Testis (tissue), 3 donors: Measurements from ENCODE around the gene RPL36. TPM values are rescaled to one million over a fixed set of nuclear protein-coding genes. Genes with fewer than 3 reads are reported as not detected.

Experiments used
- DNase-seq: peaks from one replicate; pipeline ENCODE4 v3.0.0-alpha.2; 2019
- H3K27ac ChIP-seq, 2 donors: fragments of 200-600 bp; sonication (generic); one replicate each; pipeline ENCODE4 v1.5.1; 2019
- H3K27me3 ChIP-seq: fragments of 200-600 bp; sonication (generic); one replicate; pipeline ENCODE4 v1.5.1; 2019
- H3K36me3 ChIP-seq: fragments of 200-600 bp; sonication (generic); one replicate; pipeline ENCODE4 v1.5.1; 2017; ENCODE audit warnings: low read depth; ENCODE audit errors: missing control alignments
- H3K4me1 ChIP-seq: fragments of 200-600 bp; sonication (generic); one replicate; pipeline ENCODE4 v1.5.1; 2019
- H3K4me3 ChIP-seq, 2 donors: fragments of 200-600 bp; sonication (generic); one replicate each; pipeline ENCODE4 v1.5.1; 2017 to 2019
- H3K9me3 ChIP-seq: fragments of 200-600 bp; sonication (generic); one replicate; pipeline ENCODE4 v1.5.1; 2017
- POLR2A ChIP-seq: fragments of 450-650 bp; IDR thresholded peaks from one replicate; pipeline ENCODE4 v1.6.1; 2017; ENCODE audit warnings: antibody characterized with exemption, mild to moderate bottlenecking, moderate library complexity
- WGBS, 2 donors: methylation state at CpG; one replicate each; pipeline ENCODE4 v1.1.5; 2018; 5-methylcytosine and 5-hydroxymethylcytosine counted together
- intact Hi-C: fragments of 100-400 bp; cut with DNase I; formaldehyde crosslinking; loops from one replicate; pipeline ENCODE4 v1.15.1; 2023; ENCODE audit warnings: low total_unique reads
- polyA plus RNA-seq: library from polyadenylated mRNA; stranded (reverse); fragments of 350-450 nt; fragmentation: Illumina TruSeq; extraction: RNeasy Lipid Tissue Mini Kit (QIAGEN cat#74804); gene quantifications from one replicate; pipeline ENCODE4 v1.2.3, GENCODE V29; 2014; ENCODE audit warnings: low read depth, low replicate concordance; ENCODE audit not compliant: insufficient read depth
- total RNA-seq, 2 donors: library from RNA; depleted of rRNA; stranded (reverse); fragments of >200 nt; gene quantifications; one replicate each; pipeline ENCODE4 v1.2.3, GENCODE V29; 2016
- TF ChIP-seq, protein P1 (sequence below), 3 experiments: fragments of 450-650 bp in 2 of 3; fragments of 200-600 bp in 1 of 3; sonication (generic) in 1 of 3; IDR thresholded peaks; one replicate each; pipeline ENCODE4 v1.5.1; 2016 to 2019; ENCODE audit warnings: antibody characterized with exemption in 3 of 3, mild to moderate bottlenecking in 2 of 3, moderate library complexity in 1 of 3

The RPL36 gene
- total and polyA plus RNA-seq, 3 donors from 2014 or later, result 331 to 531 (median 497) TPM

GRCh38 chr19:5676105-5676771 is 13.9 kb upstream of the RPL36 start:
- DNase-seq, result no peak
- Histone ChIP-seq H3K27me3 (no peaks in the 10 kb centered on the region), H3K9me3 (no peaks in the 10 kb centered on the region), H3K4me1 (peaks cover 7% of the 10 kb centered on the region), H3K4me3 (no peak overlapping the region), H3K36me3 (no peaks in the 10 kb centered on the region), H3K27ac (no peak overlapping the region)
- TF ChIP-seq POLR2A, result no peak
- TF ChIP-seq, protein P1, sequence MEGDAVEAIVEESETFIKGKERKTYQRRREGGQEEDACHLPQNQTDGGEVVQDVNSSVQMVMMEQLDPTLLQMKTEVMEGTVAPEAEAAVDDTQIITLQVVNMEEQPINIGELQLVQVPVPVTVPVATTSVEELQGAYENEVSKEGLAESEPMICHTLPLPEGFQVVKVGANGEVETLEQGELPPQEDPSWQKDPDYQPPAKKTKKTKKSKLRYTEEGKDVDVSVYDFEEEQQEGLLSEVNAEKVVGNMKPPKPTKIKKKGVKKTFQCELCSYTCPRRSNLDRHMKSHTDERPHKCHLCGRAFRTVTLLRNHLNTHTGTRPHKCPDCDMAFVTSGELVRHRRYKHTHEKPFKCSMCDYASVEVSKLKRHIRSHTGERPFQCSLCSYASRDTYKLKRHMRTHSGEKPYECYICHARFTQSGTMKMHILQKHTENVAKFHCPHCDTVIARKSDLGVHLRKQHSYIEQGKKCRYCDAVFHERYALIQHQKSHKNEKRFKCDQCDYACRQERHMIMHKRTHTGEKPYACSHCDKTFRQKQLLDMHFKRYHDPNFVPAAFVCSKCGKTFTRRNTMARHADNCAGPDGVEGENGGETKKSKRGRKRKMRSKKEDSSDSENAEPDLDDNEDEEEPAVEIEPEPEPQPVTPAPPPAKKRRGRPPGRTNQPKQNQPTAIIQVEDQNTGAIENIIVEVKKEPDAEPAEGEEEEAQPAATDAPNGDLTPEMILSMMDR (IDR thresholded peaks at IDR 0.05), result no peak
- WGBS, 2 donors, result 69 to 83% methylated on average over 5 to 17 of the region's 17 CpGs
- intact Hi-C loops, result no loop called here

DNA sequence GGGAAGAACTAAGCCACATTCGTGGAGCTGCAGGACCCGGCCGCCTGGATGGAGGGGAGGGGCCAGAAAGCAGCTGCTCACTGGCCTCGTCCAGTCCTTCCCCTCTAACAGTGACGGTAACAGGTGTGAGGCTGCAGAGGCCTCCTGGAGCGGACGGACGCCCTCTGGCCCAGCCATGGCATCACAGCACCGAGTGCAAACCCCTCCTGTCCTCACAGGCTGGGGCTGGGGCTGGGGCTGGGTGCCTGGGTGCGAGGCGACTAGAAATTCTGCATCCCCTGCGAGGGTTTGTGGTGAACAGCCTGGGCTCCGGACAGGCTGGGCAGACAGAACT is 13.4 kb upstream of the RPL36 start:
- Histone ChIP-seq H3K27ac (no peak overlapping the region), H3K9me3 (no peaks in the 10 kb centered on the region), H3K36me3 (no peaks in the 10 kb centered on the region), H3K4me3 (no peak overlapping the region), H3K27me3 (no peaks in the 10 kb centered on the region), H3K4me1 (peaks cover 10% of the 10 kb centered on the region)
- no peak for DNase-seq
- WGBS, 2 donors, result 82% methylated on average over 13 of the region's 13 CpGs; no CpG with 5 or more reads in 1 of the 2 donors
- intact Hi-C loops, result no loop called here
- TF ChIP-seq POLR2A, result no peak
- TF ChIP-seq, protein P1 (IDR thresholded peaks at IDR 0.05), result no peak

GRCh38 chr19:5677136-5677535 is 13.0 kb upstream of the RPL36 start:
- Histone ChIP-seq H3K4me3 (no peak overlapping the region), H3K27me3 (no peaks in the 10 kb centered on the region), H3K4me1 (peaks cover 10% of the 10 kb centered on the region), H3K9me3 (no peaks in the 10 kb centered on the region), H3K27ac (no peak overlapping the region), H3K36me3 (no peaks in the 10 kb centered on the region)
- 84 to 89% methylated on average over 5 to 10 of the region's 10 CpGs for WGBS, 2 donors
- no peak for TF ChIP-seq POLR2A
- intact Hi-C loops, result no loop called here
- no peak for DNase-seq

DNA sequence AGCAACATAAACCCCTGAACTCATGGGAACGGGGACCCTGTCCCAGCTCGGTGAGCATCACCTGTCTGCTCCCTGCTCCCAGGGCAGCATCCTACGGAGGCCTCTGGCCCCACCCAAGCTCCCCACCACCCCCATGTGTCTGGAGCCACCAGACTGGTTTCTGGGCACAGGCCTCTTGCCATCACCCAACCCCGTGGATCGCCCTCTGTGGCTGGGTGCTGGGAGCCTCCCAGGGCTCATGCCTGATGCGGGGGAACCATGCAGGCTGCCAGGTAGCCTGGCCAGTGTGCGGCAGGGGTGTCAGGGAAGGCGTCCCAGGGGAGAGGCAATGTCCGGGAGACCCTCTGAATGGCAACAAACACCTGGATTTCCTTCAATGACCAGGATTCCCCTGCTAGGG is 12.5 kb upstream of the RPL36 start:
- intact Hi-C loops, result no loop called here
- 85 to 89% methylated on average over 6 to 9 of the region's 9 CpGs for WGBS, 2 donors
- H3K4me1 ChIP-seq, result peaks cover 10% of the 10 kb centered on the region
- H3K27ac ChIP-seq, result no peak overlapping the region
- H3K4me3 ChIP-seq, result no peak overlapping the region
- no peaks in the 10 kb centered on the region for H3K27me3 ChIP-seq
- H3K36me3 ChIP-seq, result no peaks in the 10 kb centered on the region
- no peaks in the 10 kb centered on the region for H3K9me3 ChIP-seq
- TF ChIP-seq, protein P1 (IDR thresholded peaks at IDR 0.05), result no peak
- no peak for TF ChIP-seq POLR2A
- DNase-seq, result no peak

DNA sequence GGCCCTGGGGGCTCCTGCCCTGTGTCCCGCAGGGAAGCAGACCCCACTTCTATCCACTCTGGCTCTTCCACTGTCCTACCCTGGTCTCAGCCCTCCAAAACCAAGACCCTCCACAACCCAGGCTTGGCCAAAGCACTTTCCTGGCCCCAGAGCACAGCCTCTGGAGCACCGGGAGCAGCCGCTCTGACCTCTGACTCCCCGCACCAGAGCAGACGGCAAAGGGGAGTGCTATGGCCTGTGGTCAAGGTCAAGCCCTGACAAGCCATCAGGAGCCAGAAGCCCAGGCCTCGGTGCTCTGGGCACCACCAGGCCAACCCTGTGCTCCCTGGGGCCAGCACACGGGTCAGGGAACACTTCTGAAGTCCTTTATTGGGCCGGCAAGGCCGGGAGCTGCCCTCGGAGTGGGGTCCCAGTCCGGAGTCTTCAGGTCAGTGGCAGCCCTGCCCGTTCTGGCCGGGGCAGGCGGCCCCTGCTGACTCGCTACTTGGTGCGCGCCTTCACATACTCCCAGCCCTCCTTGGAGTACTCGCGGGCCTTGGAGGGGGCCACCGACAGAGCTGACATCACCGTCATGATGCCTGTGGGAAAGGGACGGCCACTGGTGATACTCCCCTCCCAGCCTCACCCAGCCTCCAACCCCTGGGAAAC is 11.9 kb upstream of the RPL36 start:
- TF ChIP-seq POLR2A, result no peak
- TF ChIP-seq, protein P1 (IDR thresholded peaks at IDR 0.05), result no peak
- no peak for DNase-seq

More for the DNA sequence above, 11.9 kb upstream of the RPL36 start:
- H3K4me3 ChIP-seq, result no peak overlapping the region
- H3K27ac ChIP-seq, result no peak overlapping the region
- 86 to 100% methylated on average over 2 to 20 of the region's 22 CpGs for WGBS, 2 donors
- H3K9me3 ChIP-seq, result no peaks in the 10 kb centered on the region
- peaks cover 10% of the 10 kb centered on the region for H3K4me1 ChIP-seq
- no peaks in the 10 kb centered on the region for H3K36me3 ChIP-seq
- intact Hi-C loops, result no loop called here
- no peaks in the 10 kb centered on the region for H3K27me3 ChIP-seq
